K562 (cell line): Measurements from ENCODE around the gene RGS12. TPM values are rescaled to one million over a fixed set of nuclear protein-coding genes. Genes with fewer than 3 reads are reported as not detected.
A peak's percentile ranks its signal among the peaks of the same experiment; 100 is the strongest.

ENCODE experiments used
- ATAC-seq: fragments of 200-7000 bp; cut with Tn5 transposase; 3 replicates; pipeline ENCODE4 v1.9.1; 2020; ENCODE audit warnings: moderate library complexity
- BruUV-seq: library from RNA; stranded (reverse); fragments of 400-500 nt; replicated peaks from 2 replicates; lab custom pipeline; 2021; lab: Mats Ljungman, UMichigan
- CTCF ChIA-PET: fragments of 300-600 bp; formaldehyde crosslinking; extraction: SDS; loops from one replicate; lab custom pipeline; 2021; ENCODE audit warnings: low intra/inter-chr PET ratio; lab: Yijun Ruan, JAX
- POLR2A ChIA-PET: fragments of 300-600, 350-650 bp; sonication (Branson Sonifier 250); formaldehyde crosslinking; extraction: SDS; loops from one replicate; lab custom pipeline; 2021; ENCODE audit warnings: antibody characterized with exemption, inconsistent platforms; lab: Yijun Ruan, JAX
- DNase-seq, 4 experiments: peaks; one replicate each; pipeline versions ENCODE4 v3.0.0 to v3.0.0-alpha.2; 2011 to 2018; ENCODE audit warnings: low spot score in 3 of 4, mixed read lengths in 3 of 4; ENCODE audit errors: extremely low read depth in 1 of 4
- FAIRE-seq: peaks from 2 replicates; lab custom pipeline; 2011; peaks lifted over from hg19 to GRCh38; lab: Jason Lieb, UNC
- H2AFZ ChIP-seq: 2 replicates; pipeline ENCODE4 v1.6.0; 2011; ENCODE audit warnings: low read depth, low read length, control low read depth, inconsistent platforms
- H3K27ac ChIP-seq: fragments of 200-600 bp; 3 replicates; pipeline ENCODE4 v1.8.0; 2011; ENCODE audit warnings: low read depth, mild to moderate bottlenecking, control low read depth, inconsistent platforms, low read length, moderate library complexity, mixed read lengths; ENCODE audit errors: extremely low read depth
- H3K27me3 ChIP-seq, 2 experiments: fragments of 300-600 bp in 1 of 2; 2 replicates in 1 of 2; 3 replicates in 1 of 2; pipeline versions ENCODE4 v1.6.0 to v1.8.0; 2011; ENCODE audit warnings: inconsistent platforms in 2 of 2, low read length in 2 of 2, mild to moderate bottlenecking in 1 of 2, mixed read lengths in 1 of 2, moderate library complexity in 1 of 2; ENCODE audit not compliant: control insufficient read depth in 2 of 2, insufficient read depth in 2 of 2
- H3K36me3 ChIP-seq: fragments of 300-600 bp; 3 replicates; pipeline ENCODE4 v1.8.0; 2011; ENCODE audit warnings: mild to moderate bottlenecking, low read length, inconsistent platforms; ENCODE audit not compliant: control insufficient read depth, insufficient read depth
- H3K4me1 ChIP-seq, 2 experiments: fragments of 200-600 bp in 1 of 2; replicated peaks in 1 of 2; 2 replicates in 1 of 2; 3 replicates in 1 of 2; pipeline versions ENCODE4 v1.5.1 to v1.8.0; 2011; ENCODE audit warnings: inconsistent platforms in 2 of 2, low read length in 2 of 2, mild to moderate bottlenecking in 1 of 2, mixed read lengths in 1 of 2, moderate library complexity in 1 of 2; ENCODE audit not compliant: control insufficient read depth in 2 of 2, insufficient read depth in 2 of 2
- H3K4me2 ChIP-seq: 2 replicates; pipeline ENCODE4 v1.6.1; 2011; ENCODE audit warnings: low read length, control low read depth, inconsistent platforms, mixed read lengths; ENCODE audit not compliant: insufficient read depth
- H3K4me3 ChIP-seq: fragments of 200-600 bp; sonication (generic), shearing (Covaris generic); 2 replicates; pipeline ENCODE4 v1.5.1; 2016; ENCODE audit warnings: control low read depth, inconsistent platforms
- H3K79me2 ChIP-seq: fragments of 200-600 bp; 3 replicates; pipeline ENCODE4 v1.8.0; 2011; ENCODE audit warnings: low read length, inconsistent platforms; ENCODE audit not compliant: control insufficient read depth, insufficient read depth
- H3K9ac ChIP-seq, 2 experiments: 2 replicates each; pipeline versions ENCODE4 v1.6.0 to v1.6.1; 2011; ENCODE audit warnings: low read depth in 2 of 2, low read length in 2 of 2, control low read depth in 1 of 2, inconsistent platforms in 1 of 2, mild to moderate bottlenecking in 1 of 2, mixed read lengths in 1 of 2; ENCODE audit not compliant: insufficient read depth in 1 of 2
- H3K9me1 ChIP-seq: one replicate; pipeline ENCODE4 v1.6.0; 2011; ENCODE audit warnings: inconsistent platforms, mild to moderate bottlenecking, low read length, moderate library complexity; ENCODE audit not compliant: control insufficient read depth, insufficient read depth
- H3K9me3 ChIP-seq: replicated peaks from 2 replicates; pipeline ENCODE4 v1.5.1; 2011; ENCODE audit warnings: low read depth, low read length, inconsistent platforms; ENCODE audit not compliant: control insufficient read depth, insufficient read depth
- H4K20me1 ChIP-seq: replicated peaks from 2 replicates; pipeline ENCODE4 v1.6.1; 2011; ENCODE audit warnings: low read length, inconsistent platforms, mixed read lengths; ENCODE audit not compliant: control insufficient read depth, insufficient read depth
- BMI1 ChIP-seq: fragments of 150-350 bp; IDR thresholded peaks from 2 replicates; pipeline ENCODE4 v1.6.1; 2014; ENCODE audit warnings: low read length
- BRD9 ChIP-seq: fragments of 450-650 bp; IDR thresholded peaks from 2 replicates; pipeline ENCODE4 v1.6.1; 2018; ENCODE audit warnings: low read depth; ENCODE audit not compliant: partially characterized antibody
- CAMTA2 ChIP-seq: fragments of 250-450 bp; sonication (Bioruptor Pico); conservative IDR thresholded peaks from 2 replicates; pipeline ENCODE4 v1.5.1; 2022
- CBX2 ChIP-seq: fragments of 200-600 bp; sonication (generic); IDR thresholded peaks from one replicate; pipeline ENCODE4 v1.6.1; 2012; ENCODE audit warnings: mild to moderate bottlenecking, low read length, inconsistent platforms; ENCODE audit not compliant: insufficient read depth, poor library complexity, severe bottlenecking
- CBX8 ChIP-seq: fragments of 200-600 bp; sonication (generic); IDR thresholded peaks from 2 replicates; pipeline ENCODE4 v1.6.1; 2012; ENCODE audit warnings: borderline replicate concordance, mixed run types, low read depth, mild to moderate bottlenecking, moderate library complexity, mixed read lengths, low read length, control low read depth, inconsistent platforms; ENCODE audit not compliant: poor library complexity, severe bottlenecking; ENCODE audit errors: extremely low read depth
- EZH2 ChIP-seq: IDR thresholded peaks from 2 replicates; pipeline ENCODE4 v1.6.1; 2012; ENCODE audit warnings: low read depth, mild to moderate bottlenecking, inconsistent platforms, low read length, borderline replicate concordance
- NCOR1 ChIP-seq: fragments of 450-650 bp; IDR thresholded peaks from 2 replicates; pipeline ENCODE4 v1.6.1; 2016; ENCODE audit warnings: mild to moderate bottlenecking, moderate library complexity
- ZFP36 ChIP-seq: fragments of 150-350 bp; IDR thresholded peaks from 2 replicates; pipeline ENCODE4 v1.6.1; 2018; ENCODE audit warnings: low read length, low read depth; ENCODE audit not compliant: partially characterized antibody
- ZNF589 ChIP-seq: fragments of 200-800 bp; sonication (Bioruptor generic); IDR thresholded peaks from 2 replicates; pipeline ENCODE4 v1.6.1; 2016; ENCODE audit warnings: low read depth, missing genetic modification characterization, missing compliant biosample characterization
- WGBS: fragments of 100-300 bp; shearing (Covaris generic); methylation state at CpG from one replicate; pipeline ENCODE4 v1.1.6; 2016; ENCODE audit warnings: low coverage, mixed read lengths; ENCODE audit not compliant: insufficient coverage; ENCODE audit errors: missing lambda C conversion rate; 5-methylcytosine and 5-hydroxymethylcytosine counted together
- in situ Hi-C: fragments of 300-500 bp; cut with MboI; formaldehyde crosslinking; loops from 4 replicates; pipeline ENCODE4 v1.15.0; 2018; ENCODE audit warnings: inconsistent platforms, mixed read lengths
- intact Hi-C: fragments of 100-400 bp; cut with micrococcal nuclease; formaldehyde crosslinking; loops from 2 replicates; pipeline ENCODE4 v1.14.2; 2022
- polyA plus RNA-seq, 8 experiments: library from polyadenylated mRNA; depleted of rRNA in 4 of 8; stranded (reverse) in 5 of 8; unstranded in 3 of 8; fragments of >200 nt; fragmentation: Nextera tagmentation in 2 of 8; fragmentation: Illumina TruSeq in 1 of 8; extraction: Ambion mirVana in 2 of 8; extraction: Trizol in 1 of 8; gene quantifications; 2 replicates each; pipeline versions ENCODE4 v1.2.1 to v1.2.3, GENCODE V29; 2011 to 2014; ENCODE audit warnings: inconsistent platforms in 1 of 8, missing spikeins in 1 of 8
- total RNA-seq, 7 experiments: library from RNA; depleted of rRNA in 6 of 7; stranded (reverse); fragments of >200 nt in 6 of 7; fragmentation: Illumina TruSeq in 2 of 7; extraction: Trizol in 2 of 7; gene quantifications; 2 replicates each; pipeline versions ENCODE4 v1.2.1 to v1.2.3, GENCODE V29; 2011 to 2021; ENCODE audit warnings: low replicate concordance in 1 of 7

RGS12 gene
- total and polyA plus RNA-seq, 9 of the 15 experiments (the other 6 are each of a cell fraction or from before 2014, with no cell fraction given), result 0.30 to 8.8 (median 5.5) TPM

GRCh38 chr4:3263053-3263875, 29.6 kb upstream of the RGS12 start:
- ATAC-seq (no peak), DNase-seq (no peak)
- H2AFZ ChIP-seq, result 0 out of 2 replicates have a peak overlapping the region, but pooled peaks have one; percentile 33
- no TSS peak for BruUV-seq
- no peak for TF ChIP-seq CAMTA2
- TF ChIP-seq ZFP36, result peak; percentile 24
- TF ChIP-seq NCOR1, result no peak
- TF ChIP-seq CBX8, result peak; percentile 91
- no peak for TF ChIP-seq ZNF589 (CRISPR knock-in tag)
- TF ChIP-seq BRD9, result no peak
- TF ChIP-seq CBX2, result peak; percentile 77
- TF ChIP-seq BMI1, result peak; percentile 33; the same call in 1 of the 2 replicates
- peak; percentile 91; the same call in 1 of the 2 replicates for TF ChIP-seq EZH2
- TF ChIP-seq, all 486 proteins: peak for 5
- POLR2A ChIA-PET, result interaction anchor here (1.5 kb wide), 1 partner anchor 13 kb away, joined by 4 read pairs; no protein-coding TSS in a partner anchor
- H3K4me3 ChIP-seq, result no peak overlapping the region
- H4K20me1 ChIP-seq, result peaks cover 5% of the 10 kb centered on the region; the same call in 1 of the 2 replicates
- H3K9me3 ChIP-seq, result no peaks in the 10 kb centered on the region
- H3K27me3 ChIP-seq, result peaks cover 47 to 81% of the 10 kb centered on the region in 2 experiments
- H3K27ac ChIP-seq, result no peak overlapping the region
- peak; percentile 35 for FAIRE-seq
- no peaks in the 10 kb centered on the region for H3K9me1 ChIP-seq
- H3K9ac ChIP-seq, result 0 out of 4 replicates have a peak overlapping the region, but pooled peaks of 1 of the 2 experiments have one; percentile 9
- H3K36me3 ChIP-seq, result no peaks in the 10 kb centered on the region
- no peaks in the 10 kb centered on the region for H3K79me2 ChIP-seq
- H3K4me1 ChIP-seq, result peaks cover 0 to 9% of the 10 kb centered on the region in 2 experiments; a peak in 2 of 5 replicates
- intact Hi-C loops, result no loop called here
- 7% methylated on average over 28 of the region's 28 CpGs for WGBS
- in situ Hi-C loops, result no loop called here
- peak overlapping the region; percentile 7; the same call in 1 of the 2 replicates for H3K4me2 ChIP-seq
- CTCF ChIA-PET, result no interaction called here
